GM11168 (cell line): Measurements from ENCODE around the gene CAMK2D.

Experiments used
- in situ Hi-C: fragments of 300-500 bp; cut with MboI; formaldehyde crosslinking; loops from one replicate; pipeline ENCODE4 v1.12.0; 2022; ENCODE audit warnings: low sequenced_read_pairs; ENCODE audit not compliant: unreplicated experiment

CAMK2D gene

GRCh38 chr4:113503691-113504090 is 257.8 kb downstream of the CAMK2D start:
- in situ Hi-C loops: no loop called here

- in situ Hi-C loops: no loop called here
Observed at GRCh38 chr4:113502906-113503305, 258.6 kb downstream of the CAMK2D start.

- in situ Hi-C loops: no loop called here
Observed at GRCh38 chr4:113502476-113502875, 259.1 kb downstream of the CAMK2D start.

- in situ Hi-C loops: no loop called here
Observed at GRCh38 chr4:113500424-113500823, 261.1 kb downstream of the CAMK2D start.

GRCh38 chr4:113499696-113500095 is 261.8 kb downstream of the CAMK2D start:
- in situ Hi-C loops: no loop called here

GRCh38 chr4:113499166-113499565 is 262.4 kb downstream of the CAMK2D start:
- in situ Hi-C loops: no loop called here

- in situ Hi-C loops: no loop called here
Observed at GRCh38 chr4:113497154-113497884, 264.2 kb downstream of the CAMK2D start.

- in situ Hi-C loops: no loop called here
Observed at GRCh38 chr4:113496698-113497097, 264.8 kb downstream of the CAMK2D start.

- in situ Hi-C loops: no loop called here
Observed at GRCh38 chr4:113495790-113496189, 265.7 kb downstream of the CAMK2D start.

GRCh38 chr4:113483131-113483530 is 278.4 kb downstream of the CAMK2D start:
- in situ Hi-C loops: no loop called here

- in situ Hi-C loops: no loop called here
Observed at GRCh38 chr4:113482325-113482724, 279.2 kb downstream of the CAMK2D start.

- in situ Hi-C loops: no loop called here
Observed at GRCh38 chr4:113481820-113482219, 279.7 kb downstream of the CAMK2D start.

GRCh38 chr4:113480109-113480508 is 281.4 kb downstream of the CAMK2D start:
- in situ Hi-C loops: no loop called here

- in situ Hi-C loops: no loop called here
Observed at GRCh38 chr4:113478032-113478431, 283.5 kb downstream of the CAMK2D start.

GRCh38 chr4:113476800-113477199 is 284.7 kb downstream of the CAMK2D start:
- in situ Hi-C loops: no loop called here

- in situ Hi-C loops: no loop called here
Observed at GRCh38 chr4:113474017-113474416, 287.5 kb downstream of the CAMK2D start.

GRCh38 chr4:113472864-113473263 is 288.7 kb downstream of the CAMK2D start:
- in situ Hi-C loops: no loop called here

GRCh38 chr4:113471146-113471860 is 290.2 kb downstream of the CAMK2D start:
- in situ Hi-C loops: no loop called here

GRCh38 chr4:113469926-113470325 is 291.6 kb downstream of the CAMK2D start:
- in situ Hi-C loops: no loop called here

- in situ Hi-C loops: no loop called here
Observed at GRCh38 chr4:113469023-113469390, 292.5 kb downstream of the CAMK2D start.

- in situ Hi-C loops: no loop called here
Observed at GRCh38 chr4:113468165-113469022, 293.1 kb downstream of the CAMK2D start.
